HCT116 (cell line): Measurements from ENCODE around the gene CAPN3.

Experiments
- ATF3 ChIP-seq: IDR thresholded peaks from 2 replicates; pipeline ENCODE4 v1.6.1; 2012
- CTCF ChIP-seq, 3 experiments: fragments of 200-600 bp in 1 of 3; sonication (generic) in 1 of 3; IDR thresholded peaks in 2 of 3; conservative IDR thresholded peaks in 1 of 3; 2 replicates each; pipeline ENCODE4 v1.5.1; 2012 to 2017; ENCODE audit warnings: low read depth in 2 of 3, low read length in 2 of 3, antibody characterized with exemption in 1 of 3, borderline replicate concordance in 1 of 3, control low read depth in 1 of 3, mild to moderate bottlenecking in 1 of 3, mixed read lengths in 1 of 3, mixed run types in 1 of 3, moderate library complexity in 1 of 3; ENCODE audit not compliant: insufficient read depth in 1 of 3
- EZH2 ChIP-seq: fragments of 200-600 bp; sonication (generic); IDR thresholded peaks from 2 replicates; pipeline ENCODE4 v1.6.1; 2017; ENCODE audit warnings: antibody characterized with exemption, mixed run types
- JUND ChIP-seq: IDR thresholded peaks from 2 replicates; pipeline ENCODE4 v1.6.1; 2012
- MAX ChIP-seq: IDR thresholded peaks from 2 replicates; pipeline ENCODE4 v1.6.1; 2012
- POLR2A ChIP-seq: IDR thresholded peaks from 2 replicates; pipeline ENCODE4 v1.7.0; 2011; ENCODE audit warnings: borderline replicate concordance; ENCODE audit not compliant: insufficient read depth, insufficient read length; ENCODE audit errors: extremely low read depth
- POLR2AphosphoS5 ChIP-seq: IDR thresholded peaks from 2 replicates; pipeline ENCODE4 v1.6.1; 2011; ENCODE audit warnings: mild to moderate bottlenecking, low read depth, low read length, moderate library complexity
- RAD21 ChIP-seq: IDR thresholded peaks from 2 replicates; pipeline ENCODE4 v1.6.1; 2012; ENCODE audit warnings: low read depth, mild to moderate bottlenecking
- REST ChIP-seq: IDR thresholded peaks from 2 replicates; pipeline ENCODE4 v1.6.1; 2012; ENCODE audit warnings: low read depth
- SIN3A ChIP-seq: IDR thresholded peaks from 2 replicates; pipeline ENCODE4 v1.6.1; 2012; ENCODE audit warnings: low read depth
- SP1 ChIP-seq: IDR thresholded peaks from 2 replicates; pipeline ENCODE4 v1.6.1; 2012; ENCODE audit warnings: low read depth
- SRF ChIP-seq: IDR thresholded peaks from 2 replicates; pipeline ENCODE4 v1.6.1; 2012; ENCODE audit warnings: low read depth

GRCh38 chr15:42359985-42360384, 684 bp downstream of the CAPN3 start:
- TF ChIP-seq ATF3 (no peak), SIN3A (no peak), RAD21 (no peak), CTCF (IDR thresholded peaks at IDR 0.05 in 2 of 3, conservative IDR thresholded peaks at IDR 0.05 in 1 of 3; ENCODE audit: borderline replicate concordance in 1 of 3, insufficient read depth in 1 of 3, low read depth in 2 of 3, low read length in 2 of 3) (no peak), MAX (no peak), EZH2 (no peak), POLR2A (no peak), SRF (no peak), POLR2AphosphoS5 (no peak), SP1 (no peak), JUND (no peak), REST (no peak)
